NCI-H1048 (cell line): ENCODE results near the gene HOXD9.

Experiments used
- DNase-seq: peaks from one replicate; lab custom pipeline; 2025; lab: John Stamatoyannopoulos, UW

HOXD9 gene

DNA sequence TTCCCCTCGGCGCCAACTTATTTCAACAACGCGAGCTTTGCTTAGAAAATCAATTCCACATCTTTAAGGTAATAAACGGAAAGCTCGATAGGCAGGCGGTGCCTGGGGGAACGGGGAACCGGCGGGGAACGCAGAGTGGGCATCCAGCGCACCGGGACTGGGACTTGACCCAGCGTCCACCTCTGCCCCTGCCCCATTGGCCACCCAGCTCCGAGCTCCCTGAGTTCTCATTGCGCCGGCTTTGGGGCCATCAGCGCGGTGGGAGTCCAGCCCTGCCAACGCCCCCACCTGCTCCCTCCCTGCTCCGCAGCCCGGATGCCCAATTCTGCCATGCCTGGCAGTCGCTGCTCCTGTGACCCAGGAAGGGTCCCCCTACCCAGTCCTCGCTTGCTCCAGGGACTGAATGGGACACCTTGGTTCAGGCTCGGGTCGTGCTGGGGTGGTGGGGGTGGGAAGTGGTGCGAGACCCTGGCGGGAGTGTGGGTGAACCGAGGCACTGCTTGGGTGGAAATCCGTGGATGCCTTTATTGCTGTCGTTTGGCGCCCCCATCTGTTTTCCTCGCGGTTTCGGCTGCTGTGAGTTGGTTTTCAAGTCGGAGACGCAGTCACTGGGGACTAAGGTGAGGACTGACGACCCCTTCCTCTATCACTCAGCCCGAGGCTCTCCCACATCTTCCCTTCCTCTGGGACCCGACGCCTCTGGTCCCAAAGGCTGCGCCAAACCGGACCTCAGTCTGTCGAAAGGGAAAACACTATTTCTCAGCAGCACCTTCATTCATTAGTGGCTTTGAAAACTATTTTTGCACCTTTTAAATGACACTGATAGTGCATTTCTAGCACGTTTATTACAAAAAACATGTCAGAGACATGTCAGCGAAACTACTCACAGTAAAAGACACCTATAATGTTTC, 36.4 kb upstream of the HOXD9 start:
- no peak for DNase-seq

DNA sequence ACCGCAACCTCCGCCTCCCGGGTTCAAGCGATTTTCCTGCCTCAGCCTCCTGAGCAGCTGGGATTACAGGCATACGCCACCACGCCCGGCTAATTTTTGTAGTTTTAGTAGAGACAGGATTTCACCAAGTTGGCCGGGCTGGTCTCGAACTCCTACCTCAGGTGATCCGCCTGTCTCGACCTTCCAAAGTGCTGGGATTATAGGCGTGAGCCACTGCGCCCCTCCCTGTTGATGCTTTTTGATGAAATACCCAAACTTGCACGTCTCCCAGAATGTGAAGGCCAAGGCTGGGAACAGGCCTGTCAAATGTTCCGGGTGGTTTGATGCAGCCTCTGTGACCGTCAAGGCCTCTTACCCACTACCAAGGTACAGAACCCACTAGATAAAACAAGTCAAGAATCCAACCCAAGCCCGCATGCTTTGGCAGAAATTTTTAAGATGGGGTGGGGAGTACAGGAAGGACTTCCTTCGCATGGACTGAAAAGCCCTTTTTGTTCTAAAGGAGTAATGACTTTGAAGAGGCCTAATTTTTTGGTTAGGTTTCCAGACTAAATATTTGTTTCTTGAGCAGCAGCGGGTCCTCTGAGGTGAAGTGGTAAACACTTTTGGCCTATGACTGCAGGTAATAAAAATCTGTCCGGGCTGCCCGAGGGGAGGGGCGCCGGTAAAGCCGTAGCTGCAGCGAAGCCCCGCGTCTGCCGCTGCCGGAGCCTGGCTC, 35.0 kb upstream of the HOXD9 start:
- DNase-seq = no peak

- no peak for DNase-seq
Measured at GRCh38 chr2:176088048-176088936, 34.2 kb upstream of the HOXD9 start.

DNA sequence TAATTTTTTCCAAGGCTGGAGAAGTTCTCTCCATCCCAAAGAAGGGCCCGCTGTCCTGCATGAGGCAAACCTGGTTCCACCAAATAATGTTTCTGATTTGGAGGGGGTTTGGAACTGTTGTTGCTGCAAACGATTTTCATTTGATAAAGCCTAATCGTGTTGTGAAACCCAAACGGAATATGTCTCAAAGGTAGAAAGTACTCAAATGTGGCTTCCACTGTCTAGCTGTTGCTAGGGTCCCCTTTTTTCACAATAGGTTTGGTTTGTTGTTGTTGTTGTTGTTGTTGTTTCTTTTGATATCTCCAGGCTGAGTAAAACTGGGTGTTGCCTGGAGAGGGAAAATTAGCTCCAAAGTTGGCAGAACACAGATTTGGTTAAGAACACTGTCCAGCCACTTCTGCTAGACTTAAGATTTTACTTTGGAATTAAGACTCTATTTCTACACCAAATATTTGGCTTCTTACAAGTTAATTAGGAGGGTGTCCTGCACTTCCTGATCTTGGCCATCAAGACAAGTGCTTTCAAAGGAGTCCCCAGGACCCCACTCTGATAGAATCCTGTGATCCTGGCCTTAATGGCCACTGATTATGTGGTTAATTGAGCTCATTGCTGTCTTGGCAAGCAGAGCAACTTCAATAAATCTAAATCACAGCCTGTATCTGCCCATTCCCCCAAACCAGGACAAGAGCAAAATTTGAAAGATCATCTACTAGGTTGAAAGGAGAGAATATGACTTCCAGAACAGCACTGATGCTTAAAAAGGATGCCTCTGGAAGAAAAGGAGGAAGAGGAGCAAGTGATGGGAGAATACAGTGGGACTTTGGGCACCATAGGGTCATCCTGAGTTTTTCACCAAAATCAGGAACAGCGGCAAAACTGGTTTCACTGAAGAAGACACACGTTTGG, 33.3 kb upstream of the HOXD9 start:
- no peak for DNase-seq

DNA sequence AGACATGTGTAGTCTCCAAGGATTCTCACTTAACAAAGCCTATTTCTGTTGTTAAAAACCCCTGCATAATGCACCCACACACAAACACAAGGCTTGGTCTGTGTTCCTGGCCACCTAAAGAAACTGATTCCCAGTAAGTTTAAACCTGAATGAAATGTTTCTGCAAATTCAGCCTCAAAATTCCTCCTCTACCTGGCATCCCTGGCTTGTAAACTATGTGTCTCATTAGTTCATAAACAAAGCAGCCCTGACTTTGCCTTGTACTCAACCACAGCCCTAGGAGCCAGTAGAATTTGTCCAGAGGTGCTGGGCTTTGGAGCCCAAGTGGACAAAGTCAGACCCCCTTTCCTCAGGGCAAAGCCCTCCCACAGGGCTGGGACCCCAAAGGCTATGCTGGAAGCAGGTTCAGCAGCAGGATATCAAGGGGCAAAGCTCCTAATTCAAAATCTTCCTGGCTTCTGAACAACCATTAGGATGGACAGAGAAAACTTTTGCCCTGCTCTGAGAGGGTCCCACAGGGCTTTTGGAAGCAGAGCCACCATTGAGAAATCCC, 32.6 kb upstream of the HOXD9 start:
- no peak for DNase-seq

DNA sequence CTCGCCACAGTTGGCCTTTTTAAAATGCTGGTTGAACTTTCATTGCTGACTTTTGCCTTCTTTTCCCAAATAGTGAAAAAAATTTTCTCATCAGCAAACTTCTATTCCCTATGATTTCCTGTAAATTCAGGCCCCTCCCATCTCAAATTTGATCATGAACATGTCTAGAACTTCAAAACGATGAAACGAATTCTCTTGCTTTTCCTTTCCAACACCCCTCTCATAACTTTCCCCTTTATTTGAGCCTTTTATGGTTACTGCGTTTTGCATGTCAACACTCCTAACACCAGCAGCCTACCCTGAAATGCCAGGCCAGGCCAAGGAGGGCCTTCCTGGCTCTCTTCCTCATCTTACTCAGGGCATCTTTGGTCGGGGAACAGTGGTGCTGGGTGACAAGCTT, 31.7 kb upstream of the HOXD9 start:
- DNase-seq = no peak

- no peak for DNase-seq
Measured at GRCh38 chr2:176091329-176092258, 30.9 kb upstream of the HOXD9 start.

DNA sequence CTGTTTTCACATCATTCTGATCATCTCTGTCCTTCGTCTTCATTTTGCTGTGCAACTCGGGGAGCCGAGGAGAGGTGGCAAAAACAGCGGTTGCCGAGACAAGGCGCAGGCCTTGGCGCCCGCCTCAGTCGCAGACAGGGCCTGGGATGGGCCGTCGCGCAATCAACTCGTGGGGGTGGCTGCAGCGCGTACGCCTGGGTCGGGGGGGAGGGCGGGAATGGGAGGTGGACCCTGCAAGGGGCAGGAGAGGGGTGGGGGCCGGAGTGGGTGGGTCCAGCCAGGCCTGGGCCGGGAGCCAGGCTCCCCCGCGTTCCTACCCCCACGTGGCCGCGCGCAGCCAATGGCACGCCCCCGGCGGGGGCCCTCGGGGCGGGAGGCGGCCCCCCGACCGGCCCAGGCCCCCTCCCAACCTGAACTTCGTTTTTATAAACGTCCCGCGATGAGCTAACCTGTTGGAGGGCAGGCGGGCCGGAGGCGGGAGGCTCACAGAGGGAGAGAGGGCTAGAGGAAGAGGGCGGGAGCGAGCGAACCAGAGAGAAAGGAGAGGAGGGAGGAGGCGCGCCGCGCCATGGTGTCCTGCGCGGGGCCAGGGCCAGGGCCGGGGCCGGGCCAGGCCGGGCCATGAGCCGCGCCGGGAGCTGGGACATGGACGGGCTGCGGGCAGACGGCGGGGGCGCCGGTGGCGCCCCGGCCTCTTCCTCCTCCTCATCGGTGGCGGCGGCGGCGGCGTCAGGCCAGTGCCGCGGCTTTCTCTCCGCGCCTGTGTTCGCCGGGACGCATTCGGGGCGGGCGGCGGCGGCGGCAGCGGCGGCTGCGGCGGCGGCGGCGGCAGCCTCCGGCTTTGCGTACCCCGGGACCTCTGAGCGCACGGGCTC, 30.0 kb upstream of the HOXD9 start, which contains the start of gene HOXD13:
Gene HOXD13 (plus strand): TSS at position 452 of the 875 bp plus-strand sequence. CDS start 170 bp downstream, at position 622.
- peak; percentile 35 for DNase-seq

GRCh38 chr2:176093145-176093897, 29.2 kb upstream of the HOXD9 start:
- DNase-seq = no peak

- DNase-seq = no peak
Measured at GRCh38 chr2:176093898-176094249, 28.6 kb upstream of the HOXD9 start.

DNA sequence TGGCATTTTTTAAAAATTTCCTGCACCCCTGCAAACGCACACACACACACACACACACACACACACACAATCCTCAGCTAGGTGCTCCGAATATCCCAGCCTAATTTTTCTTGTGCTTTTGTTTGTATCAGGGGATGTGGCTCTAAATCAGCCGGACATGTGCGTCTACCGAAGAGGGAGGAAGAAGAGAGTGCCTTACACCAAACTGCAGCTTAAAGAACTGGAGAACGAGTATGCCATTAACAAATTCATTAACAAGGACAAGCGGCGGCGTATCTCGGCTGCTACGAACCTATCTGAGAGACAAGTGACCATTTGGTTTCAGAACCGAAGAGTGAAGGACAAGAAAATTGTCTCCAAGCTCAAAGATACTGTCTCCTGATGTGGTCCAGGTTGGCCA, 28.2 kb upstream of the HOXD9 start:
- no peak for DNase-seq

DNA sequence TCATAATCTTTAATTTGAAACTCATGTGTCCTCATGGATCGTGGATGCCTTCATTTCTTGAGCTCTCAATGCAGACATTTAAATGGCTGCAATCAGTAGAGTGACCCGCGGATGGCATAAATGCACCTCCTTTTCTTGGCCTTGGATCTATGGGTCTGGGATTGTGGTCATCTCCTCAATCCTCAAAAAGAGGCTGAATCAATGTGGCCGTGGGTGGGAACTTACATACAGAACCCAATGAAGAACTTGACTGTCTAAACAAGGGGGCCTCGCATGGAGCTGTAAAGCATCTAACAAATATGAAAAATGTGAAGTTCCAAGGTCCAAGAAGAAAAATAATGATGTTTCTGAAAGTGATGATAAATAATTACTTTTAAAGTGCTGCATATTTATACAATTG, 27.1 kb upstream of the HOXD9 start:
- DNase-seq = no peak

DNA sequence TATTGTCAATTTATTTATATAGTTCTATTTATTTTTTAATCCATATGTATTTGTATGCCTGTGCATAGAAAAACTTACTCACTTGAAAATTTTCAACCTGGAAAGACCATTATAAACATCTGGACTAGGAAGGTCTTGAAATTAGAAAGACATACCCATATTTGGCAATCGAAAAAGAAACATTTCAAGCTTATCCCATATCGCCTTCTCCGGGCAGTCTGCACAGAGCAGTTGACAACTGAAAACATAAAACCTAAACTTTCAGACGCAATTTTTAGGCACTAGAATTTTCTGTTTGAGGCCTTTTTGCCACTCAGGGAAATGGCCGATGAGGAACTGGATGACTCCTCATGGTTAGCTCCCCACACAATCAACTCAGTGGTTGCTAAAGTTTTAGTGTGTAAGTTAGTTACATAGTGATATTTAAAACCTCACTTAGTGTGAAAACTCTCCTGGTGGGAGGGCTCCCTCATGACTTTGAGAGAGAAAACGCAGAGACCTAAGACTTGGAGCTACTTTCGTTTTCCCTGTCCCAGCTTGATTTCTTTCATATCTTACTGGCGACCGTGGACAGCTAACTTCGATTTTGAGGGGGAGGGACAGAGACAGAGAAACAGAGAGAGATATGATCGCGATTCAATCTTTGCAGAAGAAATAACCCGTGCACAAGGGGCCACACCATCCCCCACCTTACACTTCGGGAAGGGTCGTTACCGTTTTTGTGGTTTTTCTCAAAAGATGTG, 26.1 kb upstream of the HOXD9 start:
- DNase-seq = no peak

DNA sequence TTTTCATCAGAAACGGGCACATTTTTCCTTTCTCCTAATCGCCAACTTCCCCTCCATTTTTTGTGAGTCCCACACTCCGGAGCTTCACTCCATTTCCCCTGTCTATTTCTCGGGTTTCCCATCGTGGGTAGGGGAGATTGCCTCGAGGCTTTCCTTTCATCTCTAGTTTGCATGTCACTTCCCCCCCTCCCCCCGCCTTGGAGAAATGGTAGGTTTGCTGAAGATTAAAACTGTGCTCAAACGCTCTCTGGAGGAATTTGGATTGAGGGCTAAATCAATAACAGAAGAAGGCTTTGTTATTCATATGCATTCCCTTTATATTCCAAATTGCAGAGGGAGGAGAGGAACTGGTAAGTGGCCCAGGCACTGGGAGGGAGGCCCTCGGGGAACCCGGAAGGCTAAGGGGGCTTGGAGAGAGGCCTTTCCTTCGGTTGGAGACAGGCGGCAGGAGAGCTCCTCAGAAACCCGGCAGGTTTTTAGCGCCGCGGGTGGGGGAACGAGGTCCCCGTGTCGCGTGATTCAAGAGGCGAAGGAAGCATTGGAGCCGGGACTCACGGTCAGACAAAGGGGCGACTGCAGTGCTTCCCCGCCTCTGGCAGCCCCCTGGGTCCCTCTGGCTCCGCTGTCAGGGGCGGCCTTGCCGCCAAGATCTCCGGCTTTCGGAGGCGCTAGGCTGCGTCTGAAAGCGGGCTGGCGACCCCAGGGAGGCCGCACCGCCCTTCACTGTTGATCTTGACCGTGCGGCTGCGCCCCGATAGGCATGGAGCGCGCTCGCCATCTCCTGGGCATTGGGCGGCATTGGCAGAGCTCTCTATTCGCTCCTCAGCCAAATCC, 25.3 kb upstream of the HOXD9 start:
- peak; percentile 79 for DNase-seq

DNA sequence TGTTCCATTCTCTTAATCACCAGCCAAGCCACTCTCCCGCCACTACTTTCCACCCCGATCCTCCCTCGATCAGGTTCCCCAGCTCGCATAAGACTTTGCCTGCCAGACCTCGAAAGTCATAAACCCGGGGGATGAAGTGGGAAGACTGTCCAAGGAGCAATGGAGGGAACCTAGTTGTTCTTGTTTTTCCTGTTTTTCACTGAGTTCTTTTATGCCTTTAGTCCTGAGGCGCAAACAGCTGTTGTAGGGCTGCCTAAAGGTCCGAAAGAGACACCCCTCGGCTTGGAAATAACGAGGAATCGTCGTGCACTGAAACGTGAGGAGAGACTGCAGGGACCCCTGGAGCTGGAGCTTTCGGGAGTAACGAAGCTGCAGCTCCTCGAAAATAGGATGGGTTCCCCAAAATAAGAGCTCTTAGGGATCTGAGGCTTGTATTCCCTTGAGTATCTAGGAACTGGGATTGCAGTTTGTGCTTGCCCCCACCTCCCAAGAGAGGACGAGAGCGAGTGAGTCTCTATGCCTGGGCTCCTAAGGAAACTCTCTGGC, 24.6 kb upstream of the HOXD9 start:
- no peak for DNase-seq
